ENCODE results near the gene RALGPS1.

The RALGPS1 gene

GRCh38 chr9:127209948-127210640 is 295.5 kb downstream of the RALGPS1 start:
- DNase-seq (ENCODE audit: low read depth), result no peak

- no peak for DNase-seq (ENCODE audit: low read depth)
Measured at GRCh38 chr9:127210851-127211730, 296.5 kb downstream of the RALGPS1 start.

- no peak for DNase-seq (ENCODE audit: low read depth)
Measured at GRCh38 chr9:127211983-127212382, 297.4 kb downstream of the RALGPS1 start.

GRCh38 chr9:127212453-127212852 is 297.9 kb downstream of the RALGPS1 start:
- no peak for DNase-seq (ENCODE audit: low read depth)

- DNase-seq (ENCODE audit: low read depth), result no peak
Measured at GRCh38 chr9:127213859-127214258, 299.3 kb downstream of the RALGPS1 start.

GRCh38 chr9:127214421-127215267 is 300.1 kb downstream of the RALGPS1 start:
- DNase-seq (ENCODE audit: low read depth), result no peak

GRCh38 chr9:127215268-127216209 is 301.0 kb downstream of the RALGPS1 start:
- DNase-seq (ENCODE audit: low read depth), result no peak

GRCh38 chr9:127216210-127216887 is 301.8 kb downstream of the RALGPS1 start:
- no peak for DNase-seq (ENCODE audit: low read depth)

- DNase-seq (ENCODE audit: low read depth), result no peak
Measured at GRCh38 chr9:127216888-127217217, 302.3 kb downstream of the RALGPS1 start.

- DNase-seq (ENCODE audit: low read depth), result no peak
Measured at GRCh38 chr9:127218818-127219217, 304.2 kb downstream of the RALGPS1 start.

GRCh38 chr9:127219520-127219919 is 304.9 kb downstream of the RALGPS1 start:
- no peak for DNase-seq (ENCODE audit: low read depth)

GRCh38 chr9:127221695-127222094 is 307.1 kb downstream of the RALGPS1 start:
- DNase-seq (ENCODE audit: low read depth), result no peak

- DNase-seq (ENCODE audit: low read depth), result no peak
Measured at GRCh38 chr9:127222388-127223095, 308.0 kb downstream of the RALGPS1 start.

- no peak for DNase-seq (ENCODE audit: low read depth)
Measured at GRCh38 chr9:127223266-127223665, 308.7 kb downstream of the RALGPS1 start.

GRCh38 chr9:127223810-127224177 is 309.2 kb downstream of the RALGPS1 start:
- no peak for DNase-seq (ENCODE audit: low read depth)

GRCh38 chr9:127224178-127224882 is 309.7 kb downstream of the RALGPS1 start:
- DNase-seq (ENCODE audit: low read depth), result peak; percentile 80

GRCh38 chr9:127224883-127225739 is 310.5 kb downstream of the RALGPS1 start:
- DNase-seq (ENCODE audit: low read depth), result peak; percentile 85

- DNase-seq (ENCODE audit: low read depth), result no peak
Measured at GRCh38 chr9:127225801-127226625, 311.4 kb downstream of the RALGPS1 start.

Data from T-helper 22 cell (primary cell).